HG03108 (cell line): Measurements from ENCODE around the gene XXYLT1.
A peak's percentile ranks its signal among the peaks of the same experiment; 100 is the strongest.

Source experiments
- ATAC-seq: cut with Tn5 transposase; IDR thresholded peaks from one replicate; pipeline ENCODE4 v1.9.1; 2021; ENCODE audit warnings: moderate library complexity; ENCODE audit not compliant: unreplicated experiment

XXYLT1 gene

GRCh38 chr3:195139091-195139875 lies 131.7 kb downstream of the XXYLT1 start:
- peak; percentile 57 for ATAC-seq

- no peak for ATAC-seq
These were observed 133.0 kb downstream of the XXYLT1 start for GRCh38 chr3:195137638-195138588.

- ATAC-seq, result no peak
These were observed 135.0 kb downstream of the XXYLT1 start for GRCh38 chr3:195135917-195136316.

GRCh38 chr3:195134431-195134830 lies 136.5 kb downstream of the XXYLT1 start:
- no peak for ATAC-seq

GRCh38 chr3:195133462-195133861 lies 137.5 kb downstream of the XXYLT1 start:
- peak; percentile 37 for ATAC-seq

- no peak for ATAC-seq
These were observed 137.9 kb downstream of the XXYLT1 start for GRCh38 chr3:195133013-195133412.

- no peak for ATAC-seq
These were observed 139.8 kb downstream of the XXYLT1 start for GRCh38 chr3:195131176-195131575.

GRCh38 chr3:195129644-195130492 lies 141.1 kb downstream of the XXYLT1 start:
- peak; percentile 85 for ATAC-seq

- no peak for ATAC-seq
These were observed 141.8 kb downstream of the XXYLT1 start for GRCh38 chr3:195129072-195129643.

- no peak for ATAC-seq
These were observed 142.5 kb downstream of the XXYLT1 start for GRCh38 chr3:195128255-195129071.

GRCh38 chr3:195126056-195126605 lies 144.8 kb downstream of the XXYLT1 start:
- ATAC-seq, result no peak

- no peak for ATAC-seq
These were observed 145.3 kb downstream of the XXYLT1 start for GRCh38 chr3:195125646-195126045.

- ATAC-seq, result no peak
These were observed 146.5 kb downstream of the XXYLT1 start for GRCh38 chr3:195124378-195124992.

GRCh38 chr3:195123281-195123691 lies 147.7 kb downstream of the XXYLT1 start:
- ATAC-seq, result no peak

GRCh38 chr3:195122261-195122660 lies 148.7 kb downstream of the XXYLT1 start:
- no peak for ATAC-seq

- no peak for ATAC-seq
These were observed 150.7 kb downstream of the XXYLT1 start for GRCh38 chr3:195120267-195120601.

GRCh38 chr3:195119461-195120266 lies 151.3 kb downstream of the XXYLT1 start:
- ATAC-seq, result no peak

GRCh38 chr3:195118671-195119070 lies 152.3 kb downstream of the XXYLT1 start:
- ATAC-seq, result no peak
